HG03520 (cell line): ENCODE measurements around the gene DPM2.

ENCODE experiments used
- ATAC-seq: cut with Tn5 transposase; IDR thresholded peaks from one replicate; pipeline ENCODE4 v1.9.1; 2021; ENCODE audit warnings: mild to moderate bottlenecking, moderate library complexity; ENCODE audit not compliant: unreplicated experiment

DPM2 gene

DNA sequence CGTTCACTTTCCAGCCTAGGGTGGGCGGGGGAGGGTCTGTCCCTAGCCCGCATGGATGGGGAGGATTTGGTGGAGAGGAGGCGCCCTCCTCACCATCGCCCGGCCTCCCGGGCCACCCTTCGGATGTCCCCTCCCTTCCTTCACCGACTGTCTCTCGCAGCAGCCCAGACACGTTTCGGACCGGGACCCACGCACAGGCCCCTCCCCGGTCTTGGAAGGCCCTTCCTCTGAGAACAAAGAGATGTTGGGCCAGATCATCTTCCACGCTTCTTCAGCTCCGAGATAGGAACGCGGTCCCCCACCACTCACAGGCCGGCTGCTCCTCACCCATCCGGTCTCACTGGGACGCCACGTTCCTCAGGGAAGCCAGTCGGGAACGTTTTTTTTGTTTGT is 640 bp upstream of the DPM2 start:
- ATAC-seq = no peak

DNA sequence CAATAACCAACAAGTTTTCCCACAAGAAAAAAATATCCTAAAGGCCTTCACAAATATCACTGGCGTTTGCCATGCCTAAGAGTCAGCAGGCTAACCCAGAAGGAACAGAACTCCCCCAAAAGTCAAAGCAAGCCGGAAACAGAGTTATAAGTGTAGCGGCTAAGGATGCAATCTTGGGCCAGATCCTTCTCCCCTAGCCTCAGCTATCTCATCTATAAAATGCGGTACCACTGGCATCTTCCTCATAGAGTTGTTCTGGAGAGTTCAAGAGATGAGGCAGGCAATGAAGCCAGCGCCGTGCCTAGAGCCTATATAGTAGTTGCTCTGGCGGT is 632 bp downstream of the DPM2 start:
- ATAC-seq = no peak

GRCh38 chr9:127936347-127936852 is 1.3 kb downstream of the DPM2 start:
- no peak for ATAC-seq

DNA sequence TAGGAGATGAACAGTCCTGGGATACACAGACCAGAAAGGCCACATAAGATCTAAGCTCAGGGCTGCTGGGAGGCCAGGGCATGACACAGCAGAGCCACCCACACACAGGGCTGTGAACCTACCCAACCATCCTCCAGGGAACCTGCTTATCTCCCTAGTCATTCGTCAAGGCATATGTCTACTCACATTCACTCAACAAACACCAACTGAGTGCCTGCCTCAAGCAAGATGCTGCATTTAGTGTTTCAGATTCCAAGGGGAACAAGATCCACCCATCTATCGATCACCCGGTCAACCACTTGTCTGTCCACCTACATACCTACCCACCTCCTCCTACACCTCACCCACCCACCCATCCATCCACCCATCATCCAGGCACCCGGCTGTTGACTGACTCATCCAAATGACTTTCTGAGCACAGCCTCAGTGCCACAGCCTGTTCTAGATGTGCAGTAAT is 1.9 kb downstream of the DPM2 start:
- ATAC-seq = no peak

- ATAC-seq = no peak
Measured at GRCh38 chr9:127934986-127935385, 2.7 kb downstream of the DPM2 start.

GRCh38 chr9:127934248-127934647 is 3.4 kb downstream of the DPM2 start:
- no peak for ATAC-seq

- peak; percentile 16 for ATAC-seq
Measured at GRCh38 chr9:127931092-127931881, 6.4 kb downstream of the DPM2 start.

GRCh38 chr9:127930231-127931091 is 7.2 kb downstream of the DPM2 start, which contains the start of gene PIP5KL1:
Gene PIP5KL1, minus strand, starts transcription at chr9:127930777. Its CDS starts 25 bp downstream, at chr9:127930752.
- ATAC-seq = peak; percentile 80

GRCh38 chr9:127929625-127929979 is 8.1 kb downstream of the DPM2 start:
- ATAC-seq = no peak

DNA sequence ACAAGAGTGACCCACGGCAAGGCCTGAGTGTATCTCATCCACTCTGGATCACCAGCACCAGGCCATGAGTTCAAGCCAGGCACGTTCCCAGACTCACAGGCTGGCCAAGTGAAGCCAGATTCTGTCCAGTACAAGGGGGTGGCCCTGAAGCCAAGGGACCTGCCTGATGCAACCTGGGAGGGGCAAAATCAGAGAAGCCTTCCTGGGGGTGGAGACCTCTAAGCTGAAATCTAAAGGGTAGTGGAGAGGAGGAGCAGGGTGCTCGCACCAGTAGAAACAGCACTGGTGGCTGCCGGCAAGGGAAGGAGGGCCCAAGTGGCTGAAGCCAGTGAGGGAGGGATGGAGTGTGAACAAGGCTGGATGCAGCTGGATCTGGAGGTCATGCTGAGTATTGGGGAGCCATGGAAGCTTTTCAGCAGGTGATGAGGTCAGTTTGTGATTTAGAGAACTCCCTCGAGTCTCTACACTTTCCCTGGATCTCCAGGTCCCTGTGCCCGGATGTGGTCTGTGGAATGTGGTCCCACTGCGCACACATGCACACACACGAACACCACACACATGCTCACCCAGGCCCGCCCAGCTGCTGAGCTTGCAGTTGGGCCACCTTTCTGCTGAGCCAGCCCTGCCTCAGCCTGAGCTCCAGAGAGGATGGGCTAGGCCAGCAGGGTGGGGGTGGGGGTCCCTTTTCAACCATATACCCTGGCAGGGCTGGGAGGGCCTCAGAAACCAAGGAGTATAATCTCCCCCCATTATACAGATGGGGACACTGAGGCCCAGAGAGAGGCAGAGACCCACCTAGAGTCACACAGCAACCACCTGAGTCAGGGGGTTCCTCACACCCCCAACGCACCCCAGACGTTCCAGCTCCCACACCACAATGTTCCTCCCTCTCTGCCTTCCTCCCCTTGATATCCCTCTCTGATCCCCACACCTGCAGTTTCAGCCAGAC is 8.7 kb downstream of the DPM2 start:
- ATAC-seq = no peak

DNA sequence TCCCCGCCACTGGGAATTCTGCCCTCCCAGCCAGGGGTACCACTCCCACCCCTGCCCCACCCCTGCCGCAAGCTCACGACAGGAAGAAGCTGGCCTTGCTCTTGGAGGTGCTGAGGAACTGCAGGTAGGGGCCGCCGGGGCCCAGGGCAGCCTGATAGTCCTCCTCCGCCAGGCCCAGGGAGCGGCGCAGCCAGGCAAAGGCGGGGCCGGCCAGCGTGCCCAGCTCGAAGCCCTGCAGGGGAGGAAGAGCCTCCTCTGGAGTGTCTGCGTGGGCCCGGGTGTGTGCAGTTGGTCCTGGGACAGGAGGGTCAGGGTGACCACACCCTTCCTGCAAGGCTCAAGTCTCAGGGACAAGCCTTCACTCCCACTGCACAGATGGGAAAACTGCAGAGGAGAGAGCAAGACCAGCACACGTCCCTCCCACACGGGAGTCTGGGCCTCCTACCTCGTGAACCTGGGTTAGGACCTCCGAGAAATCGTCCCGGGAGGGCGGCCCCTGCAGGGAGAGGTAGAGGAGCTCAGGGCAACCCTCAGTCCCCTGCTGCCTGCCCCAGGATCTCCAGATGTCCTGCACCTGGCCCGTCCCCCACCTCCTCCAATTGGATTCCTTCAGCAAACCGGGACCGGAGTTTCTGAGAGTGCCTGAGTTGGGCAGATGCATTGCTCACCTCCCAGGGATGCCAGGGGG is 9.5 kb downstream of the DPM2 start:
- no peak for ATAC-seq

DNA sequence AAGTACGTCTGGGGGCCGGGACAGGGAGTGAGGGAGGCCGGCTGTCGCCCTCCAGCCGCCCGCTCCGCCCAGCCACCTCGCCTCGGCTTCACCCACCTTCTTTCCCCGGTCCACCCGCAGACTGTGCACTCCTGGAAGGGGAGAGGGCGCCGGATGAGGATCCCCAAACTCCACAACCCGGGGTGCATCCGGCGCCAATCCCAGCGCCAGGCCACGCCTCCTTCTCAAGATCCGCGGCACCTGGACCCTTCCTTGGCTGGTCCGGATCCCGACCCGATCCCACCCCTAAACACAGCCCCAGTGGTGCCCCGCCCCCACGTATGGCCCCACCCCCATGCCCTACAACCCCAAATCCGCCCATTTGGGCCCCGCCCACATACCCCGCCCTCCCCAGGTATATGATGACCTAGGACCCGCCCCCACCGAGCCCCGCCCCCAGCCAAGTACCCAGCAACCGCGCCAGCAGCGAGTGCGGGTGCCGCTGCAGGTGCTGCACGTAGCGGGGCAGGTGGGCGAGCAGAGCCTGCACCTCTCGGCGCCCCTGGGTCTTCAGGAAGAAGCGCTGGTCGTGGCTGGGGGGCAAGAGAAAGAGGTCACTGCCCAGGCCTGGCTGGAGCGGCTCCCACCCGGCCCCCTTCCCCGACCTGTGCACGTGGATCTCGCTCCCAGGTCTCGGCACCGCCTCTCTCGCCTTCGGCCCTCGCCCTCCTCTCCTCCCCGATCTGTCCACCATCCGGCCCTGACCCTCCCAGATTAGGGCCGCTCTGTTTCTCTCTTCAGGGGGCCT is 10.3 kb downstream of the DPM2 start:
- ATAC-seq = no peak

- no peak for ATAC-seq
Measured at GRCh38 chr9:127926906-127927200, 10.8 kb downstream of the DPM2 start.

DNA sequence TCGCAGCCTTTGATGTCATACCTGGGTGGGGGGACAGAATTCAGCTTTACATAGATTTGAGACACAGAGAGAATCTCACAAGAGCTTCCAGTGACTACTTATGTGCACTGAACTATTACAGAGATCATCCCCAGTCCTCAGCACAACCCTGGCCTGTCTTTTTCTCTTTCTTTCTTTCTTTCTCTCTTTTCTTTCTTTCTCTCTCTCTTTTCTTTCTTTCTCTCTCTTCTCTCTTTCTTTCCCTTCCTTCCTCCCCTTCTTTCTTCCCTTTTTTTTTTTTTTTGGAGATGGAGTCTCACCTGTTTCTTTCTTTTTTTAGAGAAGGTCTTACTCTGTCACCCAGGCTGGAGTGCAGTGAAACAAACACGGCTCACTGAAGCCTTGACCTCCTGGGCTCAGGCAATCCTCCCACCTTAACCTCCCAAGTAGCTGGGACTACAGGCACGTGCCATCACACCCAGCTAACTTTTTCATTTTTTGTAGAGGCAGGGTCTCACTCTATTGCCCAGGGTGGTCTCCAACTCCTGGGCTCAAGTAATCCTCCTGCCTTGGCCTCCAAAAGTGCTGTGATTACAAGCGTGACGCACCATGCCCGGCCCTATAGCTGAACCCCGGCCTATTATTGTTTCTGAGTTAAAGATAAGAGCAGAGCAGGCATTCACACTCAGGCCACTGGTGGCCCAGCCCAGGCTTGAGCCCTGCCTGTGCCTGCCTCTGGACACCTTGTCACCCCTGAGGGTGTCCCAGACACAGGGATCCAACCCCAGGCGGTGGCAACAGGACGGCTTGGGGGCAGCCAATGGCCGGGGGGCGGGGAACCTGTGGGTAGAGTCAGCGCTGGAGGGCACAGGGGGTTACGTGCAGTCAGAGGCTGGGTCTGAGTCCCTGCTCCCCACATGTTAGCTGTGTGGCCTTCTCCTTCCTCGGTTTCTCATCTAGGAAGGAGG is 11.4 kb downstream of the DPM2 start:
- ATAC-seq = no peak

DNA sequence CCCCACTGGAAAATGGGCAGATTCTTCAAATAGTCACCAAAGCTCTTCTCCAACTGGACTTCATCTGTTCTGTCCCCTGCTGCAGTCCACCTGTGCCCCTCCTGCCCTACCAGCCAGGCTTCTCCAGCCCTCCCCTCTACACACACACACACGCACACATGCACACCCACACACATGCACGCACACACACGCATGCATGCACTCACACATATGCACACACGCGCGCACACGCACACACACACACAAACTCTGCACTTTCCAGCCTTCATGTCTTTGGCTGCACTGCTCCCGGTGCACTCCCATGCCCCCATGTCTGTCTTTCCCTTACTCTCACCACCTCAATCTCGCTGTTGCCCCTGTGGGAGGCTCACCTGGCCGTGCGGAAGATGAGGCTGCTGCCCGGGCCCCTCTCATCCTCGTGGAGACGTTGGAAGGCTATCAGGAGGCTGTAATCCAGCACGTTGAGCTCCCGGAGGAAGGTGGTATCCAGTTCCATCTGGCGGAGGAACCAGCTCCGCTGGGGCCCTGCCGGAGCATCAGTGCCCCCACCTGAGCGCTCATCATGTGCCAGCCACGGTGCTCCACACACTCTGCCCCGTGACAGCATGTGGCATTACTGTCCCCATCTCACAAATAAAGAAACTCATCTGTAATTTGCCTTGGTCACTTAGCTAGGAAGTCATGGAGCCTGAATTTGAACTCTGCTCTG is 12.8 kb downstream of the DPM2 start:
- ATAC-seq = no peak

GRCh38 chr9:127923771-127924170 is 13.9 kb downstream of the DPM2 start:
- no peak for ATAC-seq

DNA sequence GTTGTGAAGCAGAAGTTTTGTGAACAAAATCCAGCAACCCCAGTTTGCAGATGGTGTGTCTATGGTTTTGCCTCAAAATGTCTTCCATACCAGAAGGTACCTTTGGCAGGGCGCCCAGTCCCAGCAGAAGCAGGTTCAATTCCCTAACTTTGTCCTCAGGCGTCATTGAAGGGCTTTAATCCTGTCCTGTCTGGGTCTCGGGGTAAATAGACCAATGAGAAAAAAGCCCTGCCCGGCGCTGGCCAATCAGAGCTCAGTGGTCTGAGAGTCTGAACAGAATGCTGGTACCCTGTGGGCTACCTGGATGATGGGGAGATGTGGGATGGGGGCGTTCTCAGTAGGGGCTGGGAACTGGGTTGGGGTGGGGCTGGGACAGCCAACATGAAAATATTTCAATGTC is 14.6 kb downstream of the DPM2 start:
- no peak for ATAC-seq

DNA sequence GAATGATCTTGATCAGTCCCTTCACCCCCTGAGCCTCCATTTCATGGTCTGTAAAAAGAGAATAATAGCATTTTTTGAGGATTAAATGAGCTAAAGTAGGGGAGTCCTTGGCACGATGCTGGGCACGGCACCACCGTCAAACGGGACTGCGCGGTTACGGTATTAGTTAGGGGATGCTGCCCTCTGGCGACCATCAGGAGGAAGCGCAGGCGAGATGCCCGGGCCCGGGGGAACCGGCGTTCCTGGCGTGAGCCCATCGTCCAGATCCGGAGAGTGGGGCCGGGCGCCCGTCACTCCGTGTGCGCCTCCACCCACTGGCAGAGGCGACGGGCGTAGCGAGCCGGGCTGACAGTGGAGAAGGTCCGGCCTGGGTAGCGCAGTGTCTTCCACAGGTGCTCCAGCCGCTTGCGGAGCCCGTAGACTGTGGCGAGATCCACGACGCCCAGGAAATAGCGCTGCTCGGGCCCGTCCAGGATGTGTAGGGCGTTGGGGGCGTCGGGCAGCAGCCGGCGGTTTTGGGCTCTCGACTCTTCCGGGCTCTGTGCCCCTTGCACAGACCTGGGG is 16.0 kb downstream of the DPM2 start:
- no peak for ATAC-seq
